Neutrophil (primary cell): Measurements from ENCODE around the gene FCHSD2.
"Not testable (repeated sequence)": the region's sequence is repeated elsewhere in the genome, so short reads cannot be mapped to it uniquely, and the experiment has no call there.

ENCODE experiments used
- H3K27ac ChIP-seq: fragments of 200-600 bp; sonication (generic); 2 replicates; pipeline ENCODE4 v1.5.1; 2016; ENCODE audit warnings: mild to moderate bottlenecking, moderate library complexity
- H3K27me3 ChIP-seq: fragments of 200-600 bp; sonication (generic); 2 replicates; pipeline ENCODE4 v1.6.0; 2016; ENCODE audit warnings: mild to moderate bottlenecking
- H3K36me3 ChIP-seq: fragments of 200-600 bp; sonication (generic); 2 replicates; pipeline ENCODE4 v1.5.1; 2017
- H3K4me1 ChIP-seq, 2 experiments: fragments of 200-600 bp in 1 of 2; sonication (generic) in 1 of 2; 1 replicate in 1 of 2; 2 replicates in 1 of 2; pipeline versions ENCODE4 v1.5.1 to v1.6.1; 2013 to 2016; ENCODE audit warnings: low read depth in 1 of 2, low read length in 1 of 2, mild to moderate bottlenecking in 1 of 2, moderate library complexity in 1 of 2; ENCODE audit not compliant: control insufficient read depth in 1 of 2, insufficient read depth in 1 of 2
- H3K4me3 ChIP-seq, 2 experiments: fragments of 200-600 bp in 1 of 2; sonication (generic) in 1 of 2; 1 replicate in 1 of 2; 2 replicates in 1 of 2; pipeline ENCODE4 v1.5.1; 2013 to 2016; ENCODE audit warnings: low read depth in 1 of 2, low read length in 1 of 2, mild to moderate bottlenecking in 1 of 2, moderate library complexity in 1 of 2
- H3K9me3 ChIP-seq: fragments of 200-600 bp; sonication (generic); 2 replicates; pipeline ENCODE4 v1.5.1; 2016
- CTCF ChIP-seq: fragments of 200-600 bp; sonication (generic); IDR thresholded peaks from 2 replicates; pipeline ENCODE4 v1.5.1; 2016; ENCODE audit warnings: antibody characterized with exemption

Gene FCHSD2

GRCh38 chr11:73140213-73141030 is 1.7 kb downstream of the FCHSD2 start:
- Histone ChIP-seq H3K9me3 (no peaks in the 10 kb centered on the region), H3K4me3 (peak overlapping the region; percentile 81 to 94), H3K27ac (peak overlapping the region; percentile 99), H3K27me3 (no peaks in the 10 kb centered on the region), H3K36me3 (peaks cover 5% of the 10 kb centered on the region), H3K4me1 (peaks cover 51 to 55% of the 10 kb centered on the region in 2 experiments)
- no peak for TF ChIP-seq CTCF

- Histone ChIP-seq H3K4me3 (peak overlapping the region; percentile 81 to 94), H3K27me3 (no peaks in the 10 kb centered on the region), H3K36me3 (peaks cover 5% of the 10 kb centered on the region), H3K4me1 (peaks cover 50 to 55% of the 10 kb centered on the region in 2 experiments), H3K9me3 (no peaks in the 10 kb centered on the region), H3K27ac (peak overlapping the region; percentile 99)
- TF ChIP-seq CTCF, result no peak
These were observed 2.5 kb downstream of the FCHSD2 start for GRCh38 chr11:73139476-73140198.

GRCh38 chr11:73137944-73138274 is 4.2 kb downstream of the FCHSD2 start:
- H3K27ac ChIP-seq, result peak overlapping the region; percentile 73
- peaks cover 33 to 38% of the 10 kb centered on the region in 2 experiments for H3K4me1 ChIP-seq
- TF ChIP-seq CTCF, result no peak
- no peaks in the 10 kb centered on the region for H3K9me3 ChIP-seq
- H3K36me3 ChIP-seq, result peaks cover 9% of the 10 kb centered on the region
- H3K4me3 ChIP-seq, result peak overlapping the region in 1 of 2 experiments; percentile 15
- H3K27me3 ChIP-seq, result no peaks in the 10 kb centered on the region

- H3K4me1 ChIP-seq, result peaks cover 31 to 33% of the 10 kb centered on the region in 2 experiments
- H3K9me3 ChIP-seq, result no peaks in the 10 kb centered on the region
- H3K4me3 ChIP-seq, result peak overlapping the region in 1 of 2 experiments; percentile 15
- TF ChIP-seq CTCF, result no peak
- H3K27me3 ChIP-seq, result no peaks in the 10 kb centered on the region
- peak overlapping the region; percentile 73 for H3K27ac ChIP-seq
- peaks cover 9% of the 10 kb centered on the region for H3K36me3 ChIP-seq
These were observed 4.7 kb downstream of the FCHSD2 start for GRCh38 chr11:73137262-73137943.

- H3K36me3 ChIP-seq, H3K4me3 ChIP-seq, H3K9me3 ChIP-seq, H3K27me3 ChIP-seq: not testable (repeated sequence)
- Histone ChIP-seq H3K27ac (peak overlapping the region; percentile 73), H3K4me1 (peaks cover 31% of the 10 kb centered on the region in 2 experiments)
These were observed 5.4 kb downstream of the FCHSD2 start for GRCh38 chr11:73136722-73137121.
